GM12878 (cell line): ENCODE results near the gene INPP4B. TPM values are rescaled to one million over a fixed set of nuclear protein-coding genes. Genes with fewer than 3 reads are reported as not detected.

ENCODE experiments used
- ATAC-seq: fragments of 200-7000 bp; cut with Tn5 transposase; 3 replicates; pipeline ENCODE4 v1.9.1; 2020; ENCODE audit warnings: mild to moderate bottlenecking, moderate library complexity
- BruUV-seq: library from RNA; stranded (reverse); fragments of 400-500 nt; replicated peaks from 2 replicates; lab custom pipeline; 2021; lab: Mats Ljungman, UMichigan
- CTCF ChIA-PET: fragments of 300-600 bp; sonication (Branson Sonifier 250); formaldehyde crosslinking; extraction: SDS; loops from one replicate; lab custom pipeline; 2021; ENCODE audit warnings: inconsistent platforms; lab: Yijun Ruan, JAX
- POLR2A ChIA-PET: fragments of 350-600 bp; formaldehyde crosslinking; extraction: SDS; loops from one replicate; lab custom pipeline; 2021; ENCODE audit warnings: inconsistent platforms; lab: Charles Lee
- RAD21 ChIA-PET: fragments of 300-600 bp; sonication (Branson Sonifier 250); formaldehyde crosslinking; loops from one replicate; lab custom pipeline; 2023; ENCODE audit warnings: antibody characterized with exemption; ENCODE audit not compliant: unreplicated experiment; lab: Charles Lee
- SMC1A ChIA-PET: fragments of 300-600 bp; sonication (Branson Sonifier 250); formaldehyde crosslinking; loops from one replicate; lab custom pipeline; 2023; ENCODE audit not compliant: unreplicated experiment, uncharacterized antibody; lab: Charles Lee
- DNase-seq: peaks from one replicate; pipeline ENCODE4 v3.0.0-alpha.2; 2011; ENCODE audit warnings: low read depth, low spot score
- FAIRE-seq: peaks from 3 replicates; lab custom pipeline; 2011; peaks lifted over from hg19 to GRCh38; lab: Jason Lieb, UNC
- H2AFZ ChIP-seq: 2 replicates; pipeline ENCODE4 v1.6.0; 2011; ENCODE audit warnings: low read depth, low read length, control low read depth; ENCODE audit not compliant: control insufficient read depth
- H3K27ac ChIP-seq: 2 replicates; pipeline ENCODE4 v1.5.1; 2011; ENCODE audit warnings: control low read depth; ENCODE audit not compliant: control insufficient read depth, insufficient read depth
- H3K27me3 ChIP-seq, 2 experiments: replicated peaks in 1 of 2; 2 replicates each; pipeline versions ENCODE4 v1.6.0 to v1.6.1; 2011; ENCODE audit warnings: low read length in 1 of 2; ENCODE audit not compliant: control insufficient read depth in 2 of 2, insufficient read depth in 2 of 2
- H3K36me3 ChIP-seq, 2 experiments: 2 replicates each; pipeline ENCODE4 v1.5.1; 2011; ENCODE audit warnings: low read length in 1 of 2; ENCODE audit not compliant: control insufficient read depth in 2 of 2, insufficient read depth in 2 of 2
- H3K4me1 ChIP-seq: 2 replicates; pipeline ENCODE4 v1.6.1; 2011; ENCODE audit warnings: mild to moderate bottlenecking, low read length, moderate library complexity, mixed read lengths; ENCODE audit not compliant: control insufficient read depth, insufficient read depth
- H3K4me2 ChIP-seq: 2 replicates; pipeline ENCODE4 v1.6.0; 2011; ENCODE audit warnings: control low read depth; ENCODE audit not compliant: control insufficient read depth, insufficient read depth
- H3K4me3 ChIP-seq: fragments of 200-600 bp; sonication (generic); 2 replicates; pipeline ENCODE4 v1.5.1; 2016
- H3K79me2 ChIP-seq: 2 replicates; pipeline ENCODE4 v1.6.0; 2011; ENCODE audit warnings: low read length; ENCODE audit not compliant: control insufficient read depth, insufficient read depth
- H3K9ac ChIP-seq: 2 replicates; pipeline ENCODE4 v1.8.0; 2011; ENCODE audit warnings: low read length, control low read depth, mixed read lengths; ENCODE audit not compliant: control insufficient read depth, insufficient read depth
- H3K9me3 ChIP-seq: replicated peaks from 3 replicates; pipeline ENCODE4 v1.5.1; 2011; ENCODE audit warnings: mild to moderate bottlenecking, low read length; ENCODE audit not compliant: control insufficient read depth, insufficient read depth
- H4K20me1 ChIP-seq: 2 replicates; pipeline ENCODE4 v1.6.0; 2011; ENCODE audit not compliant: control insufficient read depth, insufficient read depth
- BCL11A ChIP-seq: IDR thresholded peaks from 2 replicates; pipeline ENCODE4 v1.6.1; 2011; ENCODE audit warnings: low read depth, low read length
- ESRRA ChIP-seq: IDR thresholded peaks from 2 replicates; pipeline ENCODE4 v1.6.1; 2012; ENCODE audit warnings: mild to moderate bottlenecking, low read length, improper control_type of control experiment
- LARP7 ChIP-seq: fragments of 450-650 bp; IDR thresholded peaks from 2 replicates; pipeline ENCODE4 v1.6.1; 2017; ENCODE audit warnings: mild to moderate bottlenecking
- NFXL1 ChIP-seq: fragments of 450-650 bp; IDR thresholded peaks from 2 replicates; pipeline ENCODE4 v1.6.1; 2017; ENCODE audit warnings: antibody characterized with exemption, mild to moderate bottlenecking, borderline replicate concordance
- PML ChIP-seq: IDR thresholded peaks from 2 replicates; pipeline ENCODE4 v1.6.1; 2012; ENCODE audit warnings: low read length, inconsistent platforms
- SMAD5 ChIP-seq: IDR thresholded peaks from 2 replicates; pipeline ENCODE4 v1.6.1; 2016; ENCODE audit warnings: antibody characterized with exemption, low read depth
- SMC3 ChIP-seq: IDR thresholded peaks from 2 replicates; pipeline ENCODE4 v1.6.1; 2011; ENCODE audit warnings: low read length, improper control_type of control experiment, borderline replicate concordance
- SREBF1 ChIP-seq: IDR thresholded peaks from 2 replicates; pipeline ENCODE4 v1.6.1; 2012; ENCODE audit warnings: mild to moderate bottlenecking, low read length
- SUZ12 ChIP-seq: fragments of 200-600 bp; sonication (generic); IDR thresholded peaks from one replicate; pipeline ENCODE4 v1.6.1; 2018; ENCODE audit warnings: antibody characterized with exemption, mild to moderate bottlenecking; ENCODE audit not compliant: unreplicated experiment
- TAF1 ChIP-seq: IDR thresholded peaks from 2 replicates; pipeline ENCODE4 v1.6.1; 2011; ENCODE audit warnings: mild to moderate bottlenecking, low read depth, low read length, borderline replicate concordance
- TARDBP ChIP-seq: IDR thresholded peaks from 2 replicates; pipeline ENCODE4 v1.6.1; 2016; ENCODE audit warnings: borderline replicate concordance
- TCF7 ChIP-seq: IDR thresholded peaks from 2 replicates; pipeline ENCODE4 v1.6.1; 2014; ENCODE audit warnings: antibody characterized with exemption, borderline replicate concordance
- YY1 ChIP-seq: IDR thresholded peaks from 2 replicates; pipeline ENCODE4 v1.6.1; 2011; ENCODE audit warnings: low read depth, mild to moderate bottlenecking, low read length
- ZBTB40 ChIP-seq: fragments of 450-650 bp; IDR thresholded peaks from 2 replicates; pipeline ENCODE4 v1.6.1; 2016; ENCODE audit warnings: mild to moderate bottlenecking, moderate library complexity, borderline replicate concordance
- ZNF622 ChIP-seq: fragments of 450-650 bp; IDR thresholded peaks from 2 replicates; pipeline ENCODE4 v1.6.1; 2017; ENCODE audit warnings: mild to moderate bottlenecking, inconsistent platforms
- WGBS: methylation state at CpG from one replicate; pipeline ENCODE4 v1.1.6; 2016; ENCODE audit warnings: low lambda C conversion rate; ENCODE audit not compliant: insufficient replicate concordance, insufficient coverage; ENCODE audit errors: missing lambda C conversion rate; 5-methylcytosine and 5-hydroxymethylcytosine counted together
- in situ Hi-C: fragments of 300-500 bp; cut with MboI; formaldehyde crosslinking; loops from 9 replicates; pipeline ENCODE4 v1.14.3; 2018; ENCODE audit warnings: mixed read lengths
- intact Hi-C: fragments of 100-400 bp; cut with micrococcal nuclease; formaldehyde crosslinking; loops from one replicate; pipeline ENCODE4 v1.14.2; 2022; ENCODE audit not compliant: unreplicated experiment
- polyA plus RNA-seq, 11 experiments: library from polyadenylated mRNA; depleted of rRNA in 4 of 11; unstranded in 6 of 11; stranded (reverse) in 5 of 11; fragments of >200 nt; fragmentation: Nextera tagmentation in 4 of 11; fragmentation: Illumina TruSeq in 1 of 11; extraction: Ambion mirVana in 4 of 11; extraction: Trizol in 1 of 11; gene quantifications; 1 replicate in 1 of 11; 2 replicates in 10 of 11; pipeline versions ENCODE4 v1.2.1 to v1.2.3, GENCODE V29; 2011 to 2016; ENCODE audit warnings: inconsistent platforms in 2 of 11, missing spikeins in 2 of 11, low read depth in 1 of 11
- total RNA-seq, 4 experiments: library from RNA; depleted of rRNA in 3 of 4; stranded (reverse); fragments of >200 nt in 3 of 4; fragmentation: Illumina TruSeq in 1 of 4; extraction: Trizol in 1 of 4; gene quantifications; 2 replicates each; pipeline versions ENCODE4 v1.2.1 to v1.2.3, GENCODE V29; 2013 to 2021
- TF ChIP-seq, protein P1 (sequence below): fragments of 450-650 bp; IDR thresholded peaks from 2 replicates; pipeline ENCODE4 v1.6.1; 2016; ENCODE audit warnings: mild to moderate bottlenecking
- TF ChIP-seq, protein P2 (sequence below): fragments of 450-650 bp; IDR thresholded peaks from 2 replicates; pipeline ENCODE4 v1.6.1; 2017; ENCODE audit warnings: mild to moderate bottlenecking, low read depth, inconsistent platforms; ENCODE audit not compliant: poor library complexity, severe bottlenecking

The INPP4B gene
- total and polyA plus RNA-seq, 10 of the 15 experiments (the other 5 are each of a cell fraction or from before 2014, with no cell fraction given): 0.53 to 11.2 (median 0.95) TPM

- TF ChIP-seq PML: no peak
- TF ChIP-seq, protein P1, sequence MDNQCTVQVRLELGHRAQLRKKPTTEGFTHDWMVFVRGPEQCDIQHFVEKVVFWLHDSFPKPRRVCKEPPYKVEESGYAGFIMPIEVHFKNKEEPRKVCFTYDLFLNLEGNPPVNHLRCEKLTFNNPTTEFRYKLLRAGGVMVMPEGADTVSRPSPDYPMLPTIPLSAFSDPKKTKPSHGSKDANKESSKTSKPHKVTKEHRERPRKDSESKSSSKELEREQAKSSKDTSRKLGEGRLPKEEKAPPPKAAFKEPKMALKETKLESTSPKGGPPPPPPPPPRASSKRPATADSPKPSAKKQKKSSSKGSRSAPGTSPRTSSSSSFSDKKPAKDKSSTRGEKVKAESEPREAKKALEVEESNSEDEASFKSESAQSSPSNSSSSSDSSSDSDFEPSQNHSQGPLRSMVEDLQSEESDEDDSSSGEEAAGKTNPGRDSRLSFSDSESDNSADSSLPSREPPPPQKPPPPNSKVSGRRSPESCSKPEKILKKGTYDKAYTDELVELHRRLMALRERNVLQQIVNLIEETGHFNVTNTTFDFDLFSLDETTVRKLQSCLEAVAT: no peak
- no peak for TF ChIP-seq TCF7
Measured at GRCh38 chr4:142271832-142272231, 574.3 kb downstream of the INPP4B start (continued).

DNA sequence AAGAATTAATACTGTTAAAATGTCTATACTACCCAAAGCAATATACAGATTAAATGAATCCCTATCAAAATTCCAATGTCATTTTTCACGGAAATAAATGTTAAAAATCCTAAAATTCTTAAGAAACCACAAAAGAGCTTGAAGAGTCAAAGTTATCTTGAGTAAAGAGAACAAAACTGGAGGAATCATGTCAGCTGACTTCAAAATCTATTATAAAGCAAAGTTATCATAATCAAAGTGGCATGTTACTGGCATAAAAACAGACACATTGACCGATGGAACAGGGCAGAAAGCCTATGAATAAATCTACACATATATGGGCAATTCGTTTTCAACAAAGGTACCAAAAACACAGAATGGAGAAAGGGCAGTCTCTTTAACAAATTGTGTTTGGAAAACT is 579.0 kb downstream of the INPP4B start:
- no peaks in the 10 kb centered on the region for H3K4me1 ChIP-seq
- CTCF ChIA-PET: interaction anchor here (7.9 kb wide), 1 partner anchor 15 kb away, joined by 56 read pairs; no protein-coding TSS in a partner anchor
- H3K27ac ChIP-seq: no peak overlapping the region
- no peak overlapping the region for H3K9ac ChIP-seq
- no peaks in the 10 kb centered on the region for H3K9me3 ChIP-seq
- POLR2A ChIA-PET: no interaction called here
- no peak overlapping the region for H3K4me2 ChIP-seq
- no peaks in the 10 kb centered on the region for H3K36me3 ChIP-seq
- SMC1A ChIA-PET: interaction anchor here (0.9 to 1.0 kb wide), 2 partner anchors 15 to 88 kb away, joined by 3 read pairs; no protein-coding TSS in a partner anchor
- RAD21 ChIA-PET: no interaction called here
- no peaks in the 10 kb centered on the region for H3K27me3 ChIP-seq
- intact Hi-C loops: no loop called here
- ATAC-seq (no peak), DNase-seq (no peak), FAIRE-seq (no peak)
- no peaks in the 10 kb centered on the region for H4K20me1 ChIP-seq
- H3K79me2 ChIP-seq: no peaks in the 10 kb centered on the region
- BruUV-seq: no TSS peak
- WGBS: 1% methylated on average over 3 of the region's 3 CpGs
- in situ Hi-C loops: no loop called here
- TF ChIP-seq LARP7 (no peak), ZBTB40 (no peak), SREBF1 (no peak), YY1 (no peak), SMAD5 (no peak), SMC3 (no peak), NFXL1 (no peak), TAF1 (no peak), ZNF622 (no peak), PML (no peak), TARDBP (no peak), ESRRA (no peak), BCL11A (no peak), SUZ12 (no peak)
- TF ChIP-seq, protein P2, sequence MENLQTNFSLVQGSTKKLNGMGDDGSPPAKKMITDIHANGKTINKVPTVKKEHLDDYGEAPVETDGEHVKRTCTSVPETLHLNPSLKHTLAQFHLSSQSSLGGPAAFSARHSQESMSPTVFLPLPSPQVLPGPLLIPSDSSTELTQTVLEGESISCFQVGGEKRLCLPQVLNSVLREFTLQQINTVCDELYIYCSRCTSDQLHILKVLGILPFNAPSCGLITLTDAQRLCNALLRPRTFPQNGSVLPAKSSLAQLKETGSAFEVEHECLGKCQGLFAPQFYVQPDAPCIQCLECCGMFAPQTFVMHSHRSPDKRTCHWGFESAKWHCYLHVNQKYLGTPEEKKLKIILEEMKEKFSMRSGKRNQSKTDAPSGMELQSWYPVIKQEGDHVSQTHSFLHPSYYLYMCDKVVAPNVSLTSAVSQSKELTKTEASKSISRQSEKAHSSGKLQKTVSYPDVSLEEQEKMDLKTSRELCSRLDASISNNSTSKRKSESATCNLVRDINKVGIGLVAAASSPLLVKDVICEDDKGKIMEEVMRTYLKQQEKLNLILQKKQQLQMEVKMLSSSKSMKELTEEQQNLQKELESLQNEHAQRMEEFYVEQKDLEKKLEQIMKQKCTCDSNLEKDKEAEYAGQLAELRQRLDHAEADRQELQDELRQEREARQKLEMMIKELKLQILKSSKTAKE: no peak
- no peak overlapping the region for H2AFZ ChIP-seq
- no peak overlapping the region for H3K4me3 ChIP-seq
